Neural cell (in vitro differentiated cells): ENCODE results near the gene COG2. TPM values are rescaled to one million over a fixed set of nuclear protein-coding genes. Genes with fewer than 3 reads are reported as not detected.
"Not testable (repeated sequence)": the region's sequence is repeated elsewhere in the genome, so short reads cannot be mapped to it uniquely, and the experiment has no call there.

ENCODE experiments used
- H2AFZ ChIP-seq: fragments of 200-600, 300-800 bp; sonication (generic), shearing (Covaris generic); 2 replicates; pipeline ENCODE4 v1.6.0; 2014; ENCODE audit warnings: low read depth, mild to moderate bottlenecking, antibody characterized with exemption, low read length, moderate library complexity
- H3F3A ChIP-seq: fragments of 200-600 bp; shearing (Covaris generic); 2 replicates; pipeline ENCODE4 v1.6.1; 2016; ENCODE audit warnings: mild to moderate bottlenecking, moderate library complexity, mixed read lengths, antibody characterized with exemption, low read length; ENCODE audit not compliant: insufficient read depth, poor library complexity, severe bottlenecking
- H3K27ac ChIP-seq: fragments of 200-600, 300-800 bp; sonication (generic), shearing (Covaris generic); 2 replicates; pipeline ENCODE4 v1.5.1; 2014; ENCODE audit warnings: mild to moderate bottlenecking, low read length, moderate library complexity
- H3K27me3 ChIP-seq: fragments of 300-800, 200-600 bp; sonication (generic), shearing (Covaris generic); 2 replicates; pipeline ENCODE4 v1.6.0; 2014; ENCODE audit warnings: mild to moderate bottlenecking, low read depth, low read length, moderate library complexity; ENCODE audit not compliant: insufficient read depth
- H3K36me3 ChIP-seq: fragments of 300-800, 200-600 bp; sonication (generic), shearing (Covaris generic); 2 replicates; pipeline ENCODE4 v1.5.1; 2014; ENCODE audit warnings: mild to moderate bottlenecking, antibody characterized with exemption, low read length, moderate library complexity; ENCODE audit not compliant: insufficient read depth
- H3K4me2 ChIP-seq: fragments of 300-800, 200-600 bp; sonication (generic), shearing (Covaris generic); 2 replicates; pipeline ENCODE4 v1.6.0; 2014; ENCODE audit warnings: mild to moderate bottlenecking, low read length
- H3K4me3 ChIP-seq: fragments of 300-800, 200-600 bp; sonication (generic), shearing (Covaris generic); 2 replicates; pipeline ENCODE4 v1.5.1; 2014; ENCODE audit warnings: mild to moderate bottlenecking, low read length, moderate library complexity
- H3K79me2 ChIP-seq: fragments of 200-600 bp; shearing (Covaris generic); replicated peaks from 2 replicates; pipeline ENCODE4 v1.6.0; 2014; ENCODE audit warnings: mild to moderate bottlenecking, low read length, moderate library complexity; ENCODE audit not compliant: insufficient read depth
- H3K9ac ChIP-seq: fragments of 300-800, 200-600 bp; sonication (generic), shearing (Covaris generic); 2 replicates; pipeline ENCODE4 v1.6.1; 2016; ENCODE audit warnings: mild to moderate bottlenecking, low read length, mixed read lengths
- H3K9me2 ChIP-seq: fragments of 200-600 bp; shearing (Covaris generic); 2 replicates; pipeline ENCODE4 v1.6.1; 2016; ENCODE audit warnings: mild to moderate bottlenecking, low read length, mixed read lengths; ENCODE audit not compliant: insufficient read depth
- H3K9me3 ChIP-seq: fragments of 200-600, 300-800 bp; sonication (generic), shearing (Covaris generic); 2 replicates; pipeline ENCODE4 v1.6.1; 2016; ENCODE audit warnings: mild to moderate bottlenecking, mixed run types, low read length, moderate library complexity, mixed read lengths
- H4K20me1 ChIP-seq: fragments of 200-600 bp; shearing (Covaris generic); 2 replicates; pipeline ENCODE4 v1.6.1; 2016; ENCODE audit warnings: mild to moderate bottlenecking, mixed run types; ENCODE audit not compliant: insufficient read depth
- CTCF ChIP-seq: fragments of 450-650 bp; IDR thresholded peaks from 2 replicates; pipeline ENCODE4 v1.5.1; 2014; ENCODE audit warnings: antibody characterized with exemption, mild to moderate bottlenecking, moderate library complexity; ENCODE audit not compliant: poor library complexity, severe bottlenecking
- EP300 ChIP-seq: fragments of 450-650 bp; conservative IDR thresholded peaks from 2 replicates; pipeline ENCODE4 v1.6.1; 2014; ENCODE audit warnings: antibody characterized with exemption, mild to moderate bottlenecking, moderate library complexity; ENCODE audit not compliant: poor library complexity, severe bottlenecking
- EZH2 ChIP-seq: fragments of 200-600, 300-800 bp; shearing (Covaris generic), sonication (generic); IDR thresholded peaks from 2 replicates; pipeline ENCODE4 v1.6.1; 2014; ENCODE audit warnings: antibody characterized with exemption, low read length, borderline replicate concordance, mild to moderate bottlenecking; ENCODE audit not compliant: insufficient read depth, poor library complexity, severe bottlenecking
- MXI1 ChIP-seq: fragments of 450-650 bp; conservative IDR thresholded peaks from 2 replicates; pipeline ENCODE4 v1.6.1; 2014; ENCODE audit warnings: antibody characterized with exemption, mild to moderate bottlenecking; ENCODE audit not compliant: poor library complexity, severe bottlenecking
- POLR2AphosphoS5 ChIP-seq: IDR thresholded peaks from 2 replicates; pipeline ENCODE4 v1.6.1; 2012
- RAD21 ChIP-seq: fragments of 450-650 bp; conservative IDR thresholded peaks from 2 replicates; pipeline ENCODE4 v1.6.1; 2014; ENCODE audit warnings: antibody characterized with exemption, mild to moderate bottlenecking, moderate library complexity
- REST ChIP-seq: IDR thresholded peaks from 2 replicates; pipeline ENCODE4 v1.6.1; 2012; ENCODE audit warnings: borderline replicate concordance
- SMC3 ChIP-seq: fragments of 450-650 bp; conservative IDR thresholded peaks from 2 replicates; pipeline ENCODE4 v1.6.1; 2014; ENCODE audit warnings: antibody characterized with exemption, mild to moderate bottlenecking, moderate library complexity; ENCODE audit not compliant: poor library complexity
- TAF1 ChIP-seq: IDR thresholded peaks from 2 replicates; pipeline ENCODE4 v1.6.1; 2012; ENCODE audit warnings: low read depth
- polyA plus RNA-seq: library from polyadenylated mRNA; depleted of rRNA; stranded (reverse); fragments of >200 nt; gene quantifications from 2 replicates; pipeline ENCODE4 v1.2.3, GENCODE V29; 2014

Gene COG2
- polyA plus RNA-seq, 1 donor from 2014 or later, result 14.5 TPM

GRCh38 chr1:230717251-230717650, 75.0 kb downstream of the COG2 start:
- no peak overlapping the region for H3K4me3 ChIP-seq
- no peak overlapping the region for H3K4me2 ChIP-seq
- H4K20me1 ChIP-seq, result no peaks in the 10 kb centered on the region
- H3K9me3 ChIP-seq, result no peaks in the 10 kb centered on the region
- H3K9me2 ChIP-seq, result no peaks in the 10 kb centered on the region
- no peak overlapping the region for H2AFZ ChIP-seq
- H3K27me3 ChIP-seq, result no peaks in the 10 kb centered on the region
- H3F3A ChIP-seq, result no peaks in the 10 kb centered on the region
- no peaks in the 10 kb centered on the region for H3K79me2 ChIP-seq
- H3K9ac ChIP-seq, result no peak overlapping the region
- no peak for TF ChIP-seq EZH2
- TF ChIP-seq CTCF, result no peak
- TF ChIP-seq MXI1, result no peak
- TF ChIP-seq REST, result no peak
- no peak for TF ChIP-seq RAD21
- no peak for TF ChIP-seq POLR2AphosphoS5
- no peak for TF ChIP-seq TAF1
- TF ChIP-seq SMC3, result no peak
- TF ChIP-seq EP300, result no peak
- H3K36me3 ChIP-seq, result no peaks in the 10 kb centered on the region
- no peak overlapping the region for H3K27ac ChIP-seq

- not testable (repeated sequence) for H3K4me2 ChIP-seq, H3K36me3 ChIP-seq, H3K27me3 ChIP-seq, H3K4me3 ChIP-seq, H3K9me3 ChIP-seq, H2AFZ ChIP-seq, H3K79me2 ChIP-seq, H3F3A ChIP-seq, H3K9ac ChIP-seq, H4K20me1 ChIP-seq, H3K9me2 ChIP-seq, H3K27ac ChIP-seq
Measured at GRCh38 chr1:230721849-230722522, 79.7 kb downstream of the COG2 start.
